H9 (cell line): Measurements from ENCODE around the gene DCXR. TPM values are rescaled to one million over a fixed set of nuclear protein-coding genes. Genes with fewer than 3 reads are reported as not detected.

Experiments
- DNase-seq: peaks from one replicate; pipeline ENCODE4 v3.0.0-alpha.2; 2017
- H2AFZ ChIP-seq: one replicate; pipeline ENCODE4 v1.6.1; 2013; ENCODE audit warnings: mild to moderate bottlenecking, low read length, control low read depth, moderate library complexity
- H2AK5ac ChIP-seq: 2 replicates; pipeline ENCODE4 v1.6.1; 2013; ENCODE audit warnings: low read length, control low read depth, mixed read lengths; ENCODE audit not compliant: insufficient read length
- H2BK120ac ChIP-seq: one replicate; pipeline ENCODE4 v1.6.1; 2013; ENCODE audit warnings: low read depth, mild to moderate bottlenecking, low read length, control low read depth, inconsistent platforms; ENCODE audit not compliant: poor library complexity, severe bottlenecking
- H2BK12ac ChIP-seq: 2 replicates; pipeline ENCODE4 v1.6.1; 2013; ENCODE audit warnings: low read length, control low read depth, mixed read lengths, low read depth; ENCODE audit not compliant: insufficient read length
- H2BK15ac ChIP-seq: 2 replicates; pipeline ENCODE4 v1.6.1; 2013; ENCODE audit warnings: low read depth, low read length, control low read depth
- H2BK20ac ChIP-seq: one replicate; pipeline ENCODE4 v1.6.1; 2013; ENCODE audit warnings: low read depth, mild to moderate bottlenecking, low read length, control low read depth, inconsistent platforms; ENCODE audit not compliant: poor library complexity, severe bottlenecking
- H2BK5ac ChIP-seq: 2 replicates; pipeline ENCODE4 v1.6.1; 2013; ENCODE audit warnings: low read length, control low read depth, mixed read lengths; ENCODE audit not compliant: insufficient read length
- H3K14ac ChIP-seq: 2 replicates; pipeline ENCODE4 v1.6.1; 2013; ENCODE audit warnings: low read length, control low read depth; ENCODE audit not compliant: insufficient read depth
- H3K18ac ChIP-seq: 2 replicates; pipeline ENCODE4 v1.6.1; 2013; ENCODE audit warnings: low read depth, mild to moderate bottlenecking, mixed read lengths, low read length, control low read depth; ENCODE audit not compliant: insufficient read length
- H3K23ac ChIP-seq: 2 replicates; pipeline ENCODE4 v1.6.1; 2013; ENCODE audit warnings: low read length, control low read depth, mixed read lengths, low read depth; ENCODE audit not compliant: insufficient read length
- H3K23me2 ChIP-seq: 2 replicates; pipeline ENCODE4 v1.6.1; 2013; ENCODE audit warnings: low read depth, mild to moderate bottlenecking, mixed read lengths, low read length, control low read depth; ENCODE audit not compliant: insufficient read length, poor library complexity, severe bottlenecking
- H3K27ac ChIP-seq: 2 replicates; pipeline ENCODE4 v1.5.1; 2013; ENCODE audit warnings: low read length, control low read depth, mixed read lengths, low read depth; ENCODE audit not compliant: insufficient read length
- H3K27me3 ChIP-seq: 2 replicates; pipeline ENCODE4 v1.6.1; 2013; ENCODE audit warnings: low read length, control low read depth, inconsistent platforms; ENCODE audit not compliant: insufficient read depth
- H3K4ac ChIP-seq: 2 replicates; pipeline ENCODE4 v1.6.1; 2013; ENCODE audit warnings: low read depth, mild to moderate bottlenecking, control low read depth, inconsistent platforms, low read length, moderate library complexity
- H3K4me1 ChIP-seq: 2 replicates; pipeline ENCODE4 v1.6.1; 2013; ENCODE audit warnings: low read length, control low read depth, inconsistent platforms; ENCODE audit not compliant: insufficient read depth
- H3K4me2 ChIP-seq: 2 replicates; pipeline ENCODE4 v1.6.1; 2013; ENCODE audit warnings: low read length, control low read depth, mixed read lengths; ENCODE audit not compliant: insufficient read length, insufficient read depth
- H3K56ac ChIP-seq: 2 replicates; pipeline ENCODE4 v1.6.1; 2013; ENCODE audit warnings: low read depth, mild to moderate bottlenecking, mixed read lengths, low read length, control low read depth; ENCODE audit not compliant: insufficient read length
- H3K79me1 ChIP-seq: 2 replicates; pipeline ENCODE4 v1.6.1; 2013; ENCODE audit warnings: low read depth, mild to moderate bottlenecking, moderate library complexity, low read length, control low read depth, inconsistent platforms; ENCODE audit not compliant: insufficient read depth, poor library complexity, severe bottlenecking
- H3K79me2 ChIP-seq: 2 replicates; pipeline ENCODE4 v1.6.1; 2013; ENCODE audit warnings: low read length, control low read depth, inconsistent platforms; ENCODE audit not compliant: insufficient read depth
- H3K9ac ChIP-seq: 2 replicates; pipeline ENCODE4 v1.6.1; 2013; ENCODE audit warnings: low read length, control low read depth, mixed read lengths; ENCODE audit not compliant: insufficient read length; ENCODE audit errors: extremely low read depth
- H3K9me3 ChIP-seq: one replicate; pipeline ENCODE4 v1.6.1; 2013; ENCODE audit warnings: low read depth, low read length, inconsistent platforms; ENCODE audit not compliant: control insufficient read depth
- H3T11ph ChIP-seq: one replicate; pipeline ENCODE4 v1.6.1; 2013; ENCODE audit warnings: mild to moderate bottlenecking, low read length, control low read depth, inconsistent platforms
- H4K20me1 ChIP-seq: one replicate; pipeline ENCODE4 v1.6.1; 2013; ENCODE audit not compliant: control insufficient read depth, insufficient read length, insufficient read depth
- H4K5ac ChIP-seq: 2 replicates; pipeline ENCODE4 v1.6.1; 2013; ENCODE audit warnings: low read depth, mild to moderate bottlenecking, mixed read lengths, low read length, control low read depth; ENCODE audit not compliant: insufficient read length
- H4K8ac ChIP-seq: replicated peaks from 2 replicates; pipeline ENCODE4 v1.6.1; 2013; ENCODE audit warnings: low read length, control low read depth, mixed read lengths, low read depth; ENCODE audit not compliant: insufficient read length
- H4K91ac ChIP-seq: 2 replicates; pipeline ENCODE4 v1.6.1; 2013; ENCODE audit warnings: low read depth, mild to moderate bottlenecking, moderate library complexity, mixed read lengths, low read length, control low read depth; ENCODE audit not compliant: insufficient read length
- H3K27ac Mint-ChIP-seq, 3 experiments: 2 replicates in 2 of 3; 3 replicates in 1 of 3; pipeline ENCODE4 v1.8.0; 2020 to 2021; ENCODE audit warnings: mixed read lengths in 3 of 3, mild to moderate bottlenecking in 1 of 3, moderate library complexity in 1 of 3
- H3K27me3 Mint-ChIP-seq: 2 replicates; pipeline ENCODE4 v1.8.0; 2021; ENCODE audit warnings: low read depth, mild to moderate bottlenecking, moderate library complexity, mixed read lengths
- H3K36me3 Mint-ChIP-seq, 3 experiments: 2 replicates in 2 of 3; 3 replicates in 1 of 3; pipeline ENCODE4 v1.8.0; 2020 to 2021; ENCODE audit warnings: low read depth in 3 of 3, mixed read lengths in 3 of 3; ENCODE audit not compliant: insufficient read depth in 1 of 3
- H3K4me1 Mint-ChIP-seq, 2 experiments: 2 replicates each; pipeline ENCODE4 v1.8.0; 2020; ENCODE audit warnings: mixed read lengths in 2 of 2
- H3K4me3 Mint-ChIP-seq, 2 experiments: 2 replicates in 1 of 2; 3 replicates in 1 of 2; pipeline ENCODE4 v1.8.0; 2020 to 2021; ENCODE audit warnings: mild to moderate bottlenecking in 2 of 2, mixed read lengths in 2 of 2, moderate library complexity in 1 of 2
- H3K9me3 Mint-ChIP-seq, 2 experiments: 2 replicates in 1 of 2; 3 replicates in 1 of 2; pipeline ENCODE4 v1.8.0; 2020; ENCODE audit warnings: mild to moderate bottlenecking in 2 of 2, mixed read lengths in 2 of 2, moderate library complexity in 1 of 2
- CTCF ChIP-seq: fragments of 200-600 bp; sonication (generic); conservative IDR thresholded peaks from 3 replicates; pipeline ENCODE4 v1.8.0; 2021; ENCODE audit warnings: antibody characterized with exemption, mild to moderate bottlenecking
- WGBS: extraction: QIAGEN DNeasy Blood & Tissue Kit; methylation state at CpG from one replicate; pipeline ENCODE4 v1.1.7; 2013; ENCODE audit warnings: missing lambda C conversion rate, low lambda C conversion rate, mixed read lengths; ENCODE audit not compliant: insufficient read length; ENCODE audit errors: extremely low coverage; 5-methylcytosine and 5-hydroxymethylcytosine counted together
- total RNA-seq: library from RNA; stranded (reverse); gene quantifications from 2 replicates; pipeline ENCODE4 v1.2.1, GENCODE V29; 2021

The DCXR gene
- total RNA-seq, 1 experiment from 2014 or later = 93.6 TPM

GRCh38 chr17:81995463-81996231 lies 41.9 kb downstream of the DCXR start:
- Histone ChIP-seq H3K14ac (no peak overlapping the region), H2BK12ac (no peak overlapping the region), H4K20me1 (no peaks in the 10 kb centered on the region), H3K27ac (no peak overlapping the region), H2BK120ac (no peak overlapping the region), H3K4ac (no peak overlapping the region), H2BK20ac (no peak overlapping the region), H3K18ac (no peak overlapping the region), H3K56ac (no peak overlapping the region), H3K4me1 (no peaks in the 10 kb centered on the region; the same call in 1 of the 2 replicates), H4K8ac (no peak overlapping the region), H3K9me3 (no peaks in the 10 kb centered on the region), H3K4me2 (no peak overlapping the region), H2AK5ac (no peak overlapping the region), H3K27me3 (no peaks in the 10 kb centered on the region), H4K5ac (no peak overlapping the region), H3K23me2 (no peaks in the 10 kb centered on the region), H4K91ac (no peak overlapping the region), H3K23ac (no peak overlapping the region), H2BK5ac (no peak overlapping the region), H3T11ph (no peak overlapping the region), H3K9ac (no peak overlapping the region), H3K79me1 (no peaks in the 10 kb centered on the region), H3K79me2 (no peaks in the 10 kb centered on the region), H2BK15ac (no peak overlapping the region), H2AFZ (no peak overlapping the region)
- H3K9me3 Mint-ChIP-seq = no peaks in the 10 kb centered on the region
- H3K4me1 Mint-ChIP-seq = peaks cover 16 to 31% of the 10 kb centered on the region in 2 experiments
- peaks cover 0 to 12% (median 11%) of the 10 kb centered on the region in 3 experiments; a peak in 6 of 7 replicates for H3K36me3 Mint-ChIP-seq
- no CpG with 5 or more reads among the region's 29 CpGs for WGBS
- DNase-seq = peak; percentile 79
- no peaks in the 10 kb centered on the region for H3K27me3 Mint-ChIP-seq
- peak overlapping the region in 2 of 3 experiments; percentile 36 to 87; a peak in 2 of 7 replicates for H3K27ac Mint-ChIP-seq
- TF ChIP-seq CTCF = peak; percentile 56
- H3K4me3 Mint-ChIP-seq = no peak overlapping the region
